ENCODE measurements around the gene WDR45. TPM values are rescaled to one million over a fixed set of nuclear protein-coding genes. Genes with fewer than 3 reads are reported as not detected.

WDR45 gene
- polyA plus RNA-seq, 1 donor (not counting 4 experiments of a cell fraction or from before 2014, with no cell fraction given): 43.1 TPM

- H3K36me3 ChIP-seq (ENCODE audit: control insufficient read depth in 2 of 2, extremely low read depth in 1 of 2, insufficient read depth in 2 of 2, low read length in 2 of 2): peaks cover 2 to 12% of the 10 kb centered on the region in 2 experiments
- H3K9me1 ChIP-seq (ENCODE audit: control insufficient read depth, extremely low read depth, insufficient read depth, low read length): no peaks in the 10 kb centered on the region
- no peaks in the 10 kb centered on the region for H3K27me3 ChIP-seq (ENCODE audit: control insufficient read depth, extremely low read depth, insufficient read depth, low read length)
- peak overlapping the region; percentile 83 for H2AFZ ChIP-seq (ENCODE audit: control insufficient read depth, low read length)
- H3K79me2 ChIP-seq (ENCODE audit: control insufficient read depth, insufficient read depth, low read length): peaks cover 18% of the 10 kb centered on the region
- H3K4me3 ChIP-seq (ENCODE audit: control insufficient read depth in 2 of 3, extremely low read depth in 1 of 3, insufficient read depth in 2 of 3, low read depth in 1 of 3, low read length in 3 of 3): peak overlapping the region; percentile 21 to 49 (median 48)
- dilution Hi-C loops (cut with MboI; ENCODE audit: extremely low pct_ligation_motif_present, low sequenced_read_pairs): no loop called here
- no peaks in the 10 kb centered on the region for H4K20me1 ChIP-seq (ENCODE audit: control insufficient read depth, extremely low read depth, insufficient read depth, low read length)
- FAIRE-seq: no peak
- peak overlapping the region; percentile 60 for H3K9ac ChIP-seq (ENCODE audit: control insufficient read depth, extremely low read depth, insufficient read depth, low read length)
- TF ChIP-seq EZH2 (IDR thresholded peaks at IDR 0.05; ENCODE audit: low read length) (no peak), CTCF (optimal IDR thresholded peaks at IDR 0.05 in 1 of 3, IDR thresholded peaks at IDR 0.05 in 1 of 3, conservative IDR thresholded peaks at IDR 0.05 in 1 of 3; ENCODE audit: extremely low read depth in 1 of 3, insufficient read depth in 2 of 3, low read length in 3 of 3) (no peak)
- DNase-seq (ENCODE audit: low read depth, low spot score): no peak
- H3K27ac ChIP-seq (ENCODE audit: control insufficient read depth, insufficient read depth, low read length): peak overlapping the region; percentile 60
- no peaks in the 10 kb centered on the region for H3K9me3 ChIP-seq (ENCODE audit: control insufficient read depth, low read depth, low read length)
- peaks cover 20% of the 10 kb centered on the region for H3K4me1 ChIP-seq (ENCODE audit: control insufficient read depth, extremely low read depth, insufficient read depth, low read length)
- H3K4me2 ChIP-seq (ENCODE audit: control insufficient read depth, extremely low read depth, insufficient read depth, low read depth, low read length): peak overlapping the region; percentile 75
Observed at GRCh38 chrX:49043987-49044281, 35.8 kb downstream of the WDR45 start.

GRCh38 chrX:49043220-49043986 lies 36.3 kb downstream of the WDR45 start, which contains the start of gene TFE3:
Gene TFE3 (minus strand): TSS chrX:49043357. CDS start chrX:49043226, 131 bp downstream.
- H3K9ac ChIP-seq (ENCODE audit: control insufficient read depth, extremely low read depth, insufficient read depth, low read length): peak within 1 kb of the TSS; percentile 91
- H3K27me3 ChIP-seq (ENCODE audit: control insufficient read depth, extremely low read depth, insufficient read depth, low read length): no peaks in the 10 kb centered on the region
- peaks cover 23% of the 10 kb centered on the region for H3K79me2 ChIP-seq (ENCODE audit: control insufficient read depth, insufficient read depth, low read length)
- peak within 1 kb of the TSS; percentile 83 for H2AFZ ChIP-seq (ENCODE audit: control insufficient read depth, low read length)
- DNase-seq (ENCODE audit: low read depth, low spot score) (peak; percentile 92), FAIRE-seq (peak; percentile 69)
- peaks cover 20% of the 10 kb centered on the region for H3K4me1 ChIP-seq (ENCODE audit: control insufficient read depth, extremely low read depth, insufficient read depth, low read length)
- H3K9me3 ChIP-seq (ENCODE audit: control insufficient read depth, low read depth, low read length): no peaks in the 10 kb centered on the region
- peak within 1 kb of the TSS; percentile 77 for H3K4me2 ChIP-seq (ENCODE audit: control insufficient read depth, extremely low read depth, insufficient read depth, low read depth, low read length)
- no peak for TF ChIP-seq EZH2 (IDR thresholded peaks at IDR 0.05; ENCODE audit: low read length)
- TF ChIP-seq CTCF (optimal IDR thresholded peaks at IDR 0.05 in 1 of 3, IDR thresholded peaks at IDR 0.05 in 1 of 3, conservative IDR thresholded peaks at IDR 0.05 in 1 of 3; ENCODE audit: extremely low read depth in 1 of 3, insufficient read depth in 2 of 3, low read length in 3 of 3): peak; percentile 46 to 71 (median 56)
- H4K20me1 ChIP-seq (ENCODE audit: control insufficient read depth, extremely low read depth, insufficient read depth, low read length): no peaks in the 10 kb centered on the region
- H3K27ac ChIP-seq (ENCODE audit: control insufficient read depth, insufficient read depth, low read length): peak within 1 kb of the TSS; percentile 92
- peak within 1 kb of the TSS; percentile 63 to 83 (median 64) for H3K4me3 ChIP-seq (ENCODE audit: control insufficient read depth in 2 of 3, extremely low read depth in 1 of 3, insufficient read depth in 2 of 3, low read depth in 1 of 3, low read length in 3 of 3)
- dilution Hi-C loops (cut with MboI; ENCODE audit: extremely low pct_ligation_motif_present, low sequenced_read_pairs): no loop called here
- no peaks in the 10 kb centered on the region for H3K9me1 ChIP-seq (ENCODE audit: control insufficient read depth, extremely low read depth, insufficient read depth, low read length)
- peaks cover 2 to 17% of the 10 kb centered on the region in 2 experiments for H3K36me3 ChIP-seq (ENCODE audit: control insufficient read depth in 2 of 2, extremely low read depth in 1 of 2, insufficient read depth in 2 of 2, low read length in 2 of 2)
